Transverse colon (tissue), 4 donors: ENCODE results near the gene KIAA1958. TPM values are rescaled to one million over a fixed set of nuclear protein-coding genes. Genes with fewer than 3 reads are reported as not detected.
"Not testable (repeated sequence)": the region's sequence is repeated elsewhere in the genome, so short reads cannot be mapped to it uniquely, and the experiment has no call there.

Source experiments
- DNase-seq: peaks from one replicate; pipeline ENCODE4 v3.0.0-alpha.2; 2019
- H3K27ac ChIP-seq, 4 donors: fragments of 200-600 bp; sonication (generic); 2 replicates each; pipeline ENCODE4 v1.5.1; 2016 to 2018; ENCODE audit warnings: inconsistent platforms in 4 of 4
- H3K27me3 ChIP-seq: fragments of 200-600 bp; sonication (generic); 2 replicates; pipeline ENCODE4 v1.5.1; 2017; ENCODE audit warnings: inconsistent platforms
- H3K36me3 ChIP-seq, 4 donors: fragments of 200-600 bp; sonication (generic); 2 replicates each; pipeline ENCODE4 v1.5.1; 2017 to 2019; ENCODE audit warnings: inconsistent platforms in 4 of 4
- H3K4me1 ChIP-seq, 4 donors: fragments of 200-600 bp; sonication (generic); 2 replicates each; pipeline ENCODE4 v1.5.1; 2017 to 2020; ENCODE audit warnings: inconsistent platforms in 4 of 4
- H3K4me3 ChIP-seq, 4 donors: fragments of 200-600 bp; sonication (generic); 1 replicate in 1 of 4; 2 replicates in 3 of 4; pipeline versions ENCODE4 v1.5.1 to v1.6.1; 2017 to 2019; ENCODE audit warnings: inconsistent platforms in 4 of 4
- H3K9me3 ChIP-seq, 2 donors: fragments of 200-600 bp; sonication (generic); 2 replicates each; pipeline ENCODE4 v1.5.1; 2017 to 2019; ENCODE audit warnings: inconsistent platforms in 2 of 2
- EP300 ChIP-seq: sonication (generic); formaldehyde crosslinking; IDR thresholded peaks from one replicate; pipeline ENCODE4 v1.6.1; 2017; ENCODE audit warnings: antibody characterized with exemption, low read depth
- POLR2A ChIP-seq: fragments of 450-650 bp; IDR thresholded peaks from one replicate; pipeline ENCODE4 v1.6.1; 2016; ENCODE audit warnings: antibody characterized with exemption, mild to moderate bottlenecking, moderate library complexity
- POLR2AphosphoS5 ChIP-seq, 3 donors: sonication (generic); formaldehyde crosslinking; IDR thresholded peaks; one replicate each; pipeline ENCODE4 v1.6.1; 2016; ENCODE audit warnings: antibody characterized with exemption in 3 of 3
- WGBS, 2 donors: methylation state at CpG; one replicate each; pipeline ENCODE4 v1.1.5; 2018; ENCODE audit warnings: low coverage in 1 of 2; 5-methylcytosine and 5-hydroxymethylcytosine counted together
- in situ Hi-C, 4 donors: fragments of 200-750 bp; cut with MboI; loops; one replicate each; pipeline versions ENCODE4 v1.15.0 to v1.15.1; 2017; ENCODE audit warnings: low sequenced_read_pairs in 3 of 4, low pct_ligation_motif_present in 1 of 4, low pct_unique_long_range_greater_than_20kb in 1 of 4
- intact Hi-C: fragments of 100-400 bp; cut with DNase I; formaldehyde crosslinking; loops from one replicate; pipeline ENCODE4 v1.15.1; 2023; ENCODE audit warnings: low total_unique reads
- total RNA-seq, 4 donors: library from RNA; depleted of rRNA; stranded (reverse); fragments of >200 nt; gene quantifications; one replicate each; pipeline ENCODE4 v1.1.0, GENCODE V29; 2016
- TF ChIP-seq, protein P1 (sequence below), 5 experiments: fragments of 200-600 bp in 3 of 5; fragments of 450-650 bp in 2 of 5; sonication (generic) in 3 of 5; IDR thresholded peaks; 1 replicate in 2 of 5; 2 replicates in 3 of 5; pipeline ENCODE4 v1.5.1; 2016 to 2017; ENCODE audit warnings: antibody characterized with exemption in 5 of 5, inconsistent platforms in 3 of 5, mild to moderate bottlenecking in 2 of 5, moderate library complexity in 1 of 5

KIAA1958 gene
- total RNA-seq, 4 donors from 2014 or later: 5.0 to 12.4 (median 9.4) TPM

DNA sequence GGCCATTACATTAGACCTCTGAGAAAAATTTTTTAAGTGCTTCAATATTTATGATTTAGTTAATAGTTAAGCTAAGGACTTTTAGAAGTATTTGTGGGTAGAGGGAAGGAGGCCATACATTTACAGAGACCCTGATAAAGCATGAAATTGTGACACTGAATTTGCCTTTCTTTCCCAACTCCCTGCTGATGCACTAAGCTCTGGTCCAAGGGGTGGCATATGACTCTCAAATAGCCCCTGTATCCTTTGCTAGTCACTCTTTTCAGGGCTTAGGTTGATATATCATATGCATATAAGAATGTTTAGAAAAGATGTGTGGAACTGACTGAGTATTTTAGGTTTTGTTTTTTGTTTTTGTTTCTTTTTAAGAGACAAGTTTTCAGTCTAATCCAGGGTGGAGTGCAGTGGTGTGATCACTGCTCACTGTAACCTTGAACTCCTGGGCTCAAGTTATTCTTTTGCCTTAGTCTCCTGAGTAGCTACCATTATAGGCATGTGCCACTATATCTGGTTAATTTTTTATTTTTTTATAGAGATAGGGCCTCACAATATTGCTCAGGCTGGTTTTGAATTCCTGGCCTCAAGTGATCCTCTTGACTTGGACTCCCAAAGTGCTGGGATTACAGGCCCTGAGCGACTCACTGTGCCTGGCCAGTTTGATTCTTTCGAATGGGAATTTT lies 20.5 kb downstream of the KIAA1958 start:
- intact Hi-C loops (no loop called here), in situ Hi-C loops (no loop called here)
- Histone ChIP-seq H3K36me3 (no peaks in the 10 kb centered on the region), H3K27ac (peak overlapping the region in 1 of 4 donors; percentile 49), H3K27me3 (no peaks in the 10 kb centered on the region), H3K4me3 (no peak overlapping the region), H3K4me1 (peaks cover 0 to 20% (median 3%) of the 10 kb centered on the region in 4 donors), H3K9me3 (no peaks in the 10 kb centered on the region)
- no peak for DNase-seq
- 80 to 97% methylated on average over 2 of the region's 2 CpGs for WGBS, 2 donors
- TF ChIP-seq, protein P1, sequence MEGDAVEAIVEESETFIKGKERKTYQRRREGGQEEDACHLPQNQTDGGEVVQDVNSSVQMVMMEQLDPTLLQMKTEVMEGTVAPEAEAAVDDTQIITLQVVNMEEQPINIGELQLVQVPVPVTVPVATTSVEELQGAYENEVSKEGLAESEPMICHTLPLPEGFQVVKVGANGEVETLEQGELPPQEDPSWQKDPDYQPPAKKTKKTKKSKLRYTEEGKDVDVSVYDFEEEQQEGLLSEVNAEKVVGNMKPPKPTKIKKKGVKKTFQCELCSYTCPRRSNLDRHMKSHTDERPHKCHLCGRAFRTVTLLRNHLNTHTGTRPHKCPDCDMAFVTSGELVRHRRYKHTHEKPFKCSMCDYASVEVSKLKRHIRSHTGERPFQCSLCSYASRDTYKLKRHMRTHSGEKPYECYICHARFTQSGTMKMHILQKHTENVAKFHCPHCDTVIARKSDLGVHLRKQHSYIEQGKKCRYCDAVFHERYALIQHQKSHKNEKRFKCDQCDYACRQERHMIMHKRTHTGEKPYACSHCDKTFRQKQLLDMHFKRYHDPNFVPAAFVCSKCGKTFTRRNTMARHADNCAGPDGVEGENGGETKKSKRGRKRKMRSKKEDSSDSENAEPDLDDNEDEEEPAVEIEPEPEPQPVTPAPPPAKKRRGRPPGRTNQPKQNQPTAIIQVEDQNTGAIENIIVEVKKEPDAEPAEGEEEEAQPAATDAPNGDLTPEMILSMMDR (IDR thresholded peaks at IDR 0.05): no peak
- TF ChIP-seq EP300: no peak
- no peak for TF ChIP-seq POLR2AphosphoS5 (IDR thresholded peaks at IDR 0.05)
- no peak for TF ChIP-seq POLR2A

DNA sequence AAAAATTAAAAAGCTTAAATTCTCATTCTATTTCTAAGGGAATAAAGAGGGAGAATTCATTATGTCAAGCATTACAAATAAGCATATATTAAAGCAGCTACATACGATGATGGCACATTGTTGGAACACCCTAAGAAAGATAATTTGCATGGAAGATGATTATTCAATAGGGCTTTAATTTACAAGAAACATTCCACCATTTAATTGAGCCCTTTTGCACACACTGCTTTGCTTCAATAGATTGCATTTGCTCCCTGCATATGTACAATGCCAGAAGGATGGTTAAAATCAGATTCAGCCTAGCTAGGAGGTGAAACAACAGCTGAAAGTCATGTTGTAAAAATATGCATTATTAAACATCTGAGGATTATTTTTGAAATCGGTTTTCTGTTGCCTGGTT lies 21.8 kb downstream of the KIAA1958 start:
- TF ChIP-seq POLR2AphosphoS5 (IDR thresholded peaks at IDR 0.05) (no peak), EP300 (no peak), POLR2A (no peak)
- TF ChIP-seq, protein P1 (IDR thresholded peaks at IDR 0.05): no peak
- WGBS, 2 donors: 78 to 81% methylated on average over 2 of the region's 2 CpGs
- peaks cover 0 to 20% (median 3%) of the 10 kb centered on the region in 4 donors for H3K4me1 ChIP-seq
- H3K9me3 ChIP-seq: no peaks in the 10 kb centered on the region
- H3K36me3 ChIP-seq: no peaks in the 10 kb centered on the region
- no peak overlapping the region for H3K27ac ChIP-seq
- in situ Hi-C loops (no loop called here), intact Hi-C loops (no loop called here)
- H3K27me3 ChIP-seq: no peaks in the 10 kb centered on the region
- no peak overlapping the region for H3K4me3 ChIP-seq
- DNase-seq: no peak

- H3K4me3 ChIP-seq, H3K9me3 ChIP-seq, intact Hi-C loops, DNase-seq, H3K27ac ChIP-seq, H3K36me3 ChIP-seq, in situ Hi-C loops, H3K27me3 ChIP-seq, H3K4me1 ChIP-seq: not testable (repeated sequence)
- 82 to 91% methylated on average over 3 to 4 of the region's 4 CpGs for WGBS, 2 donors
These were observed 25.8 kb downstream of the KIAA1958 start for GRCh38 chr9:112512377-112512776.

GRCh38 chr9:112516769-112517168 lies 30.1 kb downstream of the KIAA1958 start:
- Histone ChIP-seq H3K9me3 (no peaks in the 10 kb centered on the region), H3K4me3 (no peak overlapping the region), H3K27ac (no peak overlapping the region), H3K36me3 (no peaks in the 10 kb centered on the region), H3K4me1 (no peaks in the 10 kb centered on the region), H3K27me3 (no peaks in the 10 kb centered on the region)
- DNase-seq: no peak
- intact Hi-C loops: no loop called here
- in situ Hi-C loops: no loop called here
- TF ChIP-seq, protein P1 (IDR thresholded peaks at IDR 0.05): no peak
- TF ChIP-seq EP300 (no peak), POLR2A (no peak), POLR2AphosphoS5 (IDR thresholded peaks at IDR 0.05) (no peak)
- 85 to 92% methylated on average over 2 of the region's 2 CpGs for WGBS, 2 donors

GRCh38 chr9:112520069-112520468 lies 33.4 kb downstream of the KIAA1958 start:
- intact Hi-C loops: no loop called here

More at GRCh38 chr9:112520069-112520468, 33.4 kb downstream of the KIAA1958 start:
- Histone ChIP-seq H3K36me3 (no peaks in the 10 kb centered on the region), H3K4me1 (no peaks in the 10 kb centered on the region), H3K9me3 (no peaks in the 10 kb centered on the region), H3K27ac (no peak overlapping the region), H3K4me3 (no peak overlapping the region), H3K27me3 (no peaks in the 10 kb centered on the region)
- in situ Hi-C loops: no loop called here
- DNase-seq: no peak
- WGBS, 2 donors: 86 to 100% methylated on average over 1 of the region's 1 CpG
- no peak for TF ChIP-seq EP300
- no peak for TF ChIP-seq POLR2A
- TF ChIP-seq, protein P1 (IDR thresholded peaks at IDR 0.05): no peak
- no peak for TF ChIP-seq POLR2AphosphoS5 (IDR thresholded peaks at IDR 0.05)
